Naive B cell (primary cell): Measurements from ENCODE around the gene MAML2. TPM values are rescaled to one million over a fixed set of nuclear protein-coding genes. Genes with fewer than 3 reads are reported as not detected.

ENCODE experiments used
- ATAC-seq, 2 donors: fragments of 150-1000 bp; cut with Tn5 transposase; 2 replicates each; pipeline ENCODE4 v1.10.0; 2021; ENCODE audit warnings: low read depth in 2 of 2, mild to moderate bottlenecking in 2 of 2, moderate library complexity in 2 of 2
- DNase-seq: peaks from one replicate; pipeline ENCODE4 v3.0.0; 2022
- H3K27ac Mint-ChIP-seq, 6 donors: one replicate each; pipeline ENCODE4 v1.8.0; 2020 to 2022; ENCODE audit warnings: mild to moderate bottlenecking in 6 of 6, mixed read lengths in 6 of 6, moderate library complexity in 5 of 6, inconsistent platforms in 2 of 6
- H3K27me3 Mint-ChIP-seq, 3 donors: one replicate each; pipeline ENCODE4 v1.8.0; 2021 to 2022; ENCODE audit warnings: mixed read lengths in 3 of 3, mild to moderate bottlenecking in 1 of 3
- H3K36me3 Mint-ChIP-seq, 2 donors: one replicate each; pipeline ENCODE4 v1.8.0; 2020 to 2022; ENCODE audit warnings: mixed read lengths in 2 of 2, inconsistent platforms in 1 of 2, mild to moderate bottlenecking in 1 of 2
- H3K4me1 Mint-ChIP-seq, 3 donors: one replicate each; pipeline ENCODE4 v1.8.0; 2020 to 2022; ENCODE audit warnings: mixed read lengths in 3 of 3, inconsistent platforms in 1 of 3, mild to moderate bottlenecking in 1 of 3, moderate library complexity in 1 of 3
- H3K4me3 Mint-ChIP-seq, 8 donors: one replicate each; pipeline ENCODE4 v1.8.0; 2020 to 2022; ENCODE audit warnings: mild to moderate bottlenecking in 8 of 8, mixed read lengths in 8 of 8, moderate library complexity in 8 of 8, inconsistent platforms in 2 of 8
- H3K9me3 Mint-ChIP-seq, 7 donors: one replicate each; pipeline ENCODE4 v1.8.0; 2020 to 2022; ENCODE audit warnings: mixed read lengths in 7 of 7, mild to moderate bottlenecking in 5 of 7, inconsistent platforms in 2 of 7, moderate library complexity in 1 of 7
- polyA plus RNA-seq, 6 donors: library from polyadenylated mRNA; unstranded; fragments of 300-500 nt; fragmentation: Illumina TruSeq; gene quantifications; one replicate each; pipeline ENCODE4 v1.2.3, GENCODE V29; 2021; ENCODE audit warnings: low read depth in 6 of 6

The MAML2 gene
- polyA plus RNA-seq, 6 donors from 2014 or later: 0.06 to 9.0 (median 3.5) TPM

DNA sequence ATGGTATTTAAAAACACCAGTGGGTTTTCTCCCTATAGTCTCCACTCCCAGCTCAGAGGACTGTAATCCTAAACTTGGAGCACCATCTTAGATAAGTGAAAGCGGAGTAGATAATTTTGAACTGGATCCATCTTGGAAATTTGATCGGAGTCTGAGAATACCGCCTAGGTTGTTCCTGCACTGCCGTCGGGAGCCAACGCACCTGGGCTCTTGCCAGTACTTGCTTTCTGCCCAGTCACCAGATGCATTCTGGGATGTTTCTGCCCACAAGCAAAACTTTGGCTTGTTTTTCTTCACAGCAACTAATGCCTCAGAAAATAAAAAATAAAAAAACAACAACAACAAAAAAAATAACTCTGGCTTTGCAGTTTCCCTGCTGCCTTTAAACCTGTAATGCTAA is 306.1 kb downstream of the MAML2 start:
- ATAC-seq (no peak), DNase-seq (no peak)
- peaks cover 8 to 22% (median 16%) of the 10 kb centered on the region in 3 donors for H3K4me1 Mint-ChIP-seq
- no peaks in the 10 kb centered on the region for H3K27me3 Mint-ChIP-seq
- H3K36me3 Mint-ChIP-seq: no peaks in the 10 kb centered on the region
- no peaks in the 10 kb centered on the region for H3K9me3 Mint-ChIP-seq
- peak overlapping the region in 1 of 6 donors; percentile 12 for H3K27ac Mint-ChIP-seq
- no peak overlapping the region for H3K4me3 Mint-ChIP-seq

DNA sequence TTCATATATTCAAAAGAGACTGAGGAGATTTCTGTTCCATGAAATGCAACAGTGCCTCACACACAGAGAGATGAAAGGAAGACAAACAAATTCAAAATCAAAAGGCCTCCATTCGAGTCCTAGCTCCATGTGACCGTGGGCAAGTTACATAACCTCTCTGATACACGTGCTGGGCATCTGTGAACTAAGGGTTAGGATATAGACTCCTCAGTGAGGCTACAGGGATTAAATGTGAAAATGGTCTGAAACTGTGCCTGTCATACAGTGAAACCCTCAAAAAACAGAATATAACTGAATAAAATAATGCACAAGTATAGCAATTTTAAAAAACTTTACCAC is 307.3 kb downstream of the MAML2 start:
- ATAC-seq: no peak

GRCh38 chr11:96035031-96035739 is 307.8 kb downstream of the MAML2 start:
- DNase-seq: no peak
- Mint-ChIP-seq H3K4me1 (peaks cover 8 to 22% (median 16%) of the 10 kb centered on the region in 3 donors), H3K36me3 (no peaks in the 10 kb centered on the region), H3K4me3 (no peak overlapping the region), H3K27ac (peak overlapping the region in 2 of 6 donors; percentile 1 to 44), H3K27me3 (no peaks in the 10 kb centered on the region), H3K9me3 (no peaks in the 10 kb centered on the region)
- ATAC-seq: no peak

More for the DNA sequence above, 307.3 kb downstream of the MAML2 start:
- Mint-ChIP-seq H3K9me3 (no peaks in the 10 kb centered on the region), H3K27ac (peak overlapping the region in 2 of 6 donors; percentile 1 to 44), H3K27me3 (no peaks in the 10 kb centered on the region), H3K4me1 (peaks cover 8 to 22% (median 16%) of the 10 kb centered on the region in 3 donors), H3K4me3 (no peak overlapping the region), H3K36me3 (no peaks in the 10 kb centered on the region)
- DNase-seq: no peak

GRCh38 chr11:96033599-96033998 is 309.4 kb downstream of the MAML2 start:
- no peak for ATAC-seq
- H3K9me3 Mint-ChIP-seq: no peaks in the 10 kb centered on the region
- peak overlapping the region in 2 of 6 donors; percentile 12 to 49 for H3K27ac Mint-ChIP-seq
- no peaks in the 10 kb centered on the region for H3K27me3 Mint-ChIP-seq
- H3K4me1 Mint-ChIP-seq: peaks cover 8 to 16% (median 9%) of the 10 kb centered on the region in 3 donors
- H3K36me3 Mint-ChIP-seq: no peaks in the 10 kb centered on the region
- H3K4me3 Mint-ChIP-seq: no peak overlapping the region
- no peak for DNase-seq

- H3K36me3 Mint-ChIP-seq: no peaks in the 10 kb centered on the region
- peaks cover 10 to 16% (median 13%) of the 10 kb centered on the region in 3 donors for H3K4me1 Mint-ChIP-seq
- ATAC-seq (no peak), DNase-seq (no peak)
- no peak overlapping the region for H3K4me3 Mint-ChIP-seq
- H3K27me3 Mint-ChIP-seq: no peaks in the 10 kb centered on the region
- H3K9me3 Mint-ChIP-seq: no peaks in the 10 kb centered on the region
- no peak overlapping the region for H3K27ac Mint-ChIP-seq
Measured at GRCh38 chr11:96033095-96033494, 309.9 kb downstream of the MAML2 start.

DNA sequence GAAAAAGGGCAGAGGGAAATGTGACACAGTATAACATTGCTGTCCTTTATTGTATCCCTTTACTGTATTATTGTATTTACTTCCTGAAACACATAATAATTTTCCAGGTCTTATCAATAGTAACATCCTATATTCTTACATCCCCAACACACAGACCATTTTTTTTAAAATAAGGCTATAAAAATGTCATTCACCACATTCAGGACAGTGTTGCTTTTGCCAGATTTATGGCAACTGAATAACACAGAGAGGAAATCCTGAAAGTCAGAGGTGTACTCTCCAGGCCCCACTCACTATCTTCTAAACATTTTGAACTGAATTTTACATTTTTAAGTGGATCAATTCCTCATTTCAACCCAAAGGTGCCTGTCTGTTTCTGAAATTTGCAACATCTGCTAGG is 314.2 kb downstream of the MAML2 start:
- Mint-ChIP-seq H3K36me3 (peaks cover 0 to 7% of the 10 kb centered on the region in 2 donors), H3K27me3 (no peaks in the 10 kb centered on the region), H3K27ac (peak overlapping the region in 1 of 6 donors; percentile 18), H3K4me1 (peaks cover 8 to 17% (median 11%) of the 10 kb centered on the region in 3 donors), H3K9me3 (no peaks in the 10 kb centered on the region), H3K4me3 (no peak overlapping the region)
- ATAC-seq: no peak
- DNase-seq: no peak

DNA sequence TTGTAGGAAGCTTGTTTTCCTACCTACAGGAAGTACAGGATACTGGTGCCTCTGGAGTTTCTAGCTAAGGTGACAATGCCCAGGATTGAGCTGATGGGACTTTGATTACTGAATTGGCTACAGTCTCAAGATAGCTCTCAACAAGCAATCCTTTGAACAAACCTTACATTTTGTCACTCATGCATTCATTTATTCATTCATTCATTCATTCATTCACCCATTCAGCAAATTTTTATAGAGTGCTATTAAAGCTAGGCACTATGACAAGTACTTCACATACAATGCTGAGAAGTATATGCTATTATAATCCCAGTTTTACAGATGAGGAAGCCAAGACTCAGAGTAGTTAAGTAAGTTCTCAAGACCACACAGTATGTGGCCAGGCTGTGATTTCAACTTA is 316.0 kb downstream of the MAML2 start:
- no peak for DNase-seq
- H3K9me3 Mint-ChIP-seq: no peaks in the 10 kb centered on the region
- H3K27ac Mint-ChIP-seq: peak overlapping the region in 1 of 6 donors; percentile 35

GRCh38 chr11:96026310-96026709 is 316.7 kb downstream of the MAML2 start:
- H3K27ac Mint-ChIP-seq: peak overlapping the region in 2 of 6 donors; percentile 10 to 74
- ATAC-seq (no peak), DNase-seq (no peak)
- peaks cover 3 to 14% (median 5%) of the 10 kb centered on the region in 3 donors for H3K4me1 Mint-ChIP-seq
- H3K36me3 Mint-ChIP-seq: peaks cover 4 to 7% of the 10 kb centered on the region in 2 donors
- H3K27me3 Mint-ChIP-seq: no peaks in the 10 kb centered on the region
- no peaks in the 10 kb centered on the region for H3K9me3 Mint-ChIP-seq
- H3K4me3 Mint-ChIP-seq: no peak overlapping the region

More for the DNA sequence above, 316.0 kb downstream of the MAML2 start:
- H3K27me3 Mint-ChIP-seq: no peaks in the 10 kb centered on the region
- peaks cover 3 to 14% (median 5%) of the 10 kb centered on the region in 3 donors for H3K4me1 Mint-ChIP-seq
- no peak overlapping the region for H3K4me3 Mint-ChIP-seq
- H3K36me3 Mint-ChIP-seq: peaks cover 4 to 7% of the 10 kb centered on the region in 2 donors
- ATAC-seq: no peak

- Mint-ChIP-seq H3K4me3 (no peak overlapping the region), H3K36me3 (peaks cover 4 to 7% of the 10 kb centered on the region in 2 donors), H3K4me1 (peaks cover 5 to 20% (median 8%) of the 10 kb centered on the region in 3 donors), H3K9me3 (no peaks in the 10 kb centered on the region), H3K27me3 (no peaks in the 10 kb centered on the region), H3K27ac (peak overlapping the region in 2 of 6 donors; percentile 41 to 78)
- ATAC-seq: no peak
- no peak for DNase-seq
Measured at GRCh38 chr11:96024666-96025065, 318.3 kb downstream of the MAML2 start.

- DNase-seq: no peak
- Mint-ChIP-seq H3K36me3 (peaks cover 4 to 7% of the 10 kb centered on the region in 2 donors), H3K27me3 (no peaks in the 10 kb centered on the region), H3K4me3 (peak overlapping the region in 1 of 8 donors; percentile 11), H3K9me3 (no peaks in the 10 kb centered on the region), H3K27ac (peak overlapping the region in 1 of 6 donors; percentile 49), H3K4me1 (peaks cover 5 to 17% (median 7%) of the 10 kb centered on the region in 3 donors)
- ATAC-seq: no peak
Measured at GRCh38 chr11:96023275-96023674, 319.7 kb downstream of the MAML2 start.

- H3K4me1 Mint-ChIP-seq: peaks cover under 1 to 10% (median 4%) of the 10 kb centered on the region in 3 donors
- no peak for ATAC-seq
Measured at GRCh38 chr11:96021901-96022650, 320.9 kb downstream of the MAML2 start.

DNA sequence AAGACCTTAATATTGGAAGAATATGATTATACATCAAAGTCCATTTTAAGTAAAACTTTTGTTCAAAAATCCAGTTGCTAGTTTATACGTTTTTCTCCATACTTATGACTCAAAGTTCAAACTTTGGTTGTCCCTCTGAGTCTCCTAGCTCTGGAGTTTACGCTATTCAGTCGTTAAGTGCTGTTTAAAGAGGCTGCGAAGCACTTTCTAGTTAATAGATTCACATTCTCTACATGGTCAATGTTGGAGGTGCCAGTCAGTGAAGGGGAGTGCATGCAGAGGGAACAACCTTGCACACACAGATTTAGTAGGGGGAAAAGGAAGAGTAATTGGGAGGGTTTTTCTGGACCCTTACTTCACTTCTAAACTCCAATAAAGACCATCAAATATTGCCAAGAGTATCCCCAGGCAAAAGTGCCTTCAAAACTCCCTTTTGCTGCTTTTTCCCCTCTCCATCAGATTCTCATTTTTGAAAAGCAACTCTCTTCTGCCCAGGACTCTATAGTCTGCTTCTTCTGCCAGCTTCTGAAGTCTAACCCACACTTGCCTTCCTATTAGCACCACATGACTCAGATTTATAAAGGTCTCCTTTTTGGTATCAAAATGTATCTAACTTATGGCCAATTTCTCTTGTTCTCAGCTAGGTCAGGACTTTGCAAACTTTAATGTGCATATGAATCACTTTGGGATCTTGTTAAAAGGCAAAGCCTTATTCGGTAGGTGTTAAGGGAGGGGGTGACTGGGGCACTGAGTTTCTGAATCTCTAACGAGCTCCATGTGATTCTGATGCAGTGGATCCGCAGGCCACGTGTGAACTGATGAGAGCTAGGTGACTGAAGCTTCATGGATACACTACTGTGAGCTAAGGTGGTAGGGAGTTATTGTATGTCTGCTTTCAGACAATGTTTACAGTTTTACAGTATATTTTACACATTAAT is 322.9 kb downstream of the MAML2 start:
- Mint-ChIP-seq H3K4me3 (peak overlapping the region in 1 of 8 donors; percentile 31), H3K4me1 (peaks cover 5 to 10% (median 9%) of the 10 kb centered on the region in 3 donors), H3K27ac (peak overlapping the region in 5 of 6 donors; percentile 8 to 75 (median 37)), H3K27me3 (no peaks in the 10 kb centered on the region), H3K36me3 (peaks cover 0 to 4% of the 10 kb centered on the region in 2 donors), H3K9me3 (no peaks in the 10 kb centered on the region)
- DNase-seq (no peak), ATAC-seq (no peak)

More at GRCh38 chr11:96021901-96022650, 320.9 kb downstream of the MAML2 start:
- H3K27ac Mint-ChIP-seq: peak overlapping the region in 1 of 6 donors; percentile 71
- no peak overlapping the region for H3K4me3 Mint-ChIP-seq
- no peaks in the 10 kb centered on the region for H3K27me3 Mint-ChIP-seq
- H3K9me3 Mint-ChIP-seq: no peaks in the 10 kb centered on the region
- H3K36me3 Mint-ChIP-seq: peaks cover under 1 to 4% of the 10 kb centered on the region in 2 donors
- DNase-seq: no peak

DNA sequence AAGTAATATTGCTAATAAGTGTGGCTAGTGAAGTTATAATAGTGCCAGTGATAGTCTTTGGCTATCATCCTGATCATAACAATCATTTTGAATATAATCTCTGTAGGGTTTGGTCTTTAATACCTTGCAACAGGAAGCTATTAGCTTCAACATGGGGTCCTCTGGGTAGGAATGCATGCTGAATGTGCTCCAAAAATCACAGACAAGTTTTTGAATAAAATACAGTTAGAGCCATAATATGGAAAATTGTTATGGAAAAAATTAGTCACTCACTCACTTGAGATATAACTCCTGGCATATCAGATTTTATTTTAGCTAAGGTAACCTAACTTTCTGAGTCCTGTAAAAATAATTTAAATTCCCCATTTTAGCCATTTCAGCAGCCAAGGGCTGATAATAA is 323.7 kb downstream of the MAML2 start:
- Mint-ChIP-seq H3K4me1 (peaks cover 13 to 16% (median 14%) of the 10 kb centered on the region in 3 donors), H3K27ac (no peak overlapping the region), H3K4me3 (no peak overlapping the region), H3K36me3 (peaks cover 0 to 4% of the 10 kb centered on the region in 2 donors), H3K9me3 (no peaks in the 10 kb centered on the region), H3K27me3 (no peaks in the 10 kb centered on the region)
- no peak for DNase-seq
- no peak for ATAC-seq
